GM12873 (cell line): ENCODE data around the gene NPC1.

Experiments
- TF ChIP-seq, protein P1 (sequence below): IDR thresholded peaks from 2 replicates; pipeline ENCODE4 v1.5.1; 2012; ENCODE audit warnings: low read depth, mild to moderate bottlenecking, moderate library complexity, low read length, control low read depth; ENCODE audit not compliant: insufficient read depth; ENCODE audit errors: missing control alignments

The NPC1 gene

DNA sequence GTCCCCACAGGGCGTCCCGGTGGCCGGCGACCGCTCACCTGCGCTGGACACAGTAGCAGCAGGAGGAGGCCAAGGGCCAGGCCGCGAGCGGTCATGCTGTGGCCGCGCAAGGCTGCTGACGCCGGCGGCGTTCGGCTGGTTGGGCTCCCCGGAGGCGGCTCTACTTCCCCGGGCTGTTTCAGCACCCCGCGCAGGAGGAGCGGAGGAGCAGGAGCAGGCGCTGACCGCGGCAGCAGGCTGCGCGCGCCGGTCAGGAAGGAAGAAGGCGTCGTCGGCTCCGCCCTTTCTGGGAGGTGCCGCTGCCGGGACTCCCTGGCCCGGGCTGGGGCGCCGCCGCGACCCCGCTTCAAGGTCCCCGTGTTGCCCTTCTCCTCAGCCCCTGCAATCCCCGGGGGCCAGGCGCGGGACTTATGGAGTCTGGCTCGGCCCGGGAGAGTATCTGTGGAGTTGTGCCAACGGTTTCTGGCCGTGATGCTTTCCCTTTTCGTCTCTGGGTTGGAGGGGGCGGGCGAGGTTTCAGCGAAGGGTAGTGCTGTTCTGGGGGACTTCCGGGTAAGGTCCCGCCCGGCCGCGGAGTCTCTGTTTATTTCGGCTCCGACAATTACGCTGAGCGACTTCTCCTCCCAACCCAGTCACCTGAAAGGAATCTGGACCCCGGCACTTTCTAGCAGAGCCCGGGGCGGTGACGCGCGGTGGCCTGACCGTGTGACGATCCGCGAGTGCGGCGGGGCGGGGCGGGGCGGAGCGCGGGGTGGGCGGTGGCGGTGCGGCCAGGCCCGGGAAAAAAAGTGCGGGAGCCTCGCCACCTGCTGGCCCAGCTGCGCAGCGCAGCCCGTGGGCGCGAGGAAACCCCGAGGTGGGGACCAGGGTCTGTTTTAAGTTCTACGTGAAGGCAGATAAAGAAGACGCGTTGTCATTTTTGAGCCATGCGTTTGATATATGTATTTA, at the start of gene NPC1:
TSS of gene NPC1 (minus strand) at position 258 of the 948 bp plus-strand sequence. CDS start at position 95, 163 bp downstream.
- TF ChIP-seq, protein P1, sequence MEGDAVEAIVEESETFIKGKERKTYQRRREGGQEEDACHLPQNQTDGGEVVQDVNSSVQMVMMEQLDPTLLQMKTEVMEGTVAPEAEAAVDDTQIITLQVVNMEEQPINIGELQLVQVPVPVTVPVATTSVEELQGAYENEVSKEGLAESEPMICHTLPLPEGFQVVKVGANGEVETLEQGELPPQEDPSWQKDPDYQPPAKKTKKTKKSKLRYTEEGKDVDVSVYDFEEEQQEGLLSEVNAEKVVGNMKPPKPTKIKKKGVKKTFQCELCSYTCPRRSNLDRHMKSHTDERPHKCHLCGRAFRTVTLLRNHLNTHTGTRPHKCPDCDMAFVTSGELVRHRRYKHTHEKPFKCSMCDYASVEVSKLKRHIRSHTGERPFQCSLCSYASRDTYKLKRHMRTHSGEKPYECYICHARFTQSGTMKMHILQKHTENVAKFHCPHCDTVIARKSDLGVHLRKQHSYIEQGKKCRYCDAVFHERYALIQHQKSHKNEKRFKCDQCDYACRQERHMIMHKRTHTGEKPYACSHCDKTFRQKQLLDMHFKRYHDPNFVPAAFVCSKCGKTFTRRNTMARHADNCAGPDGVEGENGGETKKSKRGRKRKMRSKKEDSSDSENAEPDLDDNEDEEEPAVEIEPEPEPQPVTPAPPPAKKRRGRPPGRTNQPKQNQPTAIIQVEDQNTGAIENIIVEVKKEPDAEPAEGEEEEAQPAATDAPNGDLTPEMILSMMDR: peak; percentile 88

DNA sequence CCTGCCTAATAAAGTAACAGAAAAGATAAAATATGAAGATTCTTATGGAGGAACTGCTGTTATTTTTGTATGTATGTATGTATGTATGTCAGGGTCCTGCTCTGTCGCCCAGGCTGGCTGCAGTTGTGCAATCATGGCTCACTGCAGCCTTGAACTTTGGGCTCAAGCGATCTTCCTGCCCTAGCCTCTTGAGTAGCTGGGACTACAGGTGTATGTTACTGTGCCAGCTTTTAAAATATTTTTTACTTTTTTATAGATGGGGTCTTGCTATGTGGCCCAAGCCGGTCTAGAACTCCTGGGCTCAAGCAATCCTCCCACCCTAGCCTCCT, 49.7 kb upstream of the NPC1 start:
- TF ChIP-seq, protein P1: no peak

DNA sequence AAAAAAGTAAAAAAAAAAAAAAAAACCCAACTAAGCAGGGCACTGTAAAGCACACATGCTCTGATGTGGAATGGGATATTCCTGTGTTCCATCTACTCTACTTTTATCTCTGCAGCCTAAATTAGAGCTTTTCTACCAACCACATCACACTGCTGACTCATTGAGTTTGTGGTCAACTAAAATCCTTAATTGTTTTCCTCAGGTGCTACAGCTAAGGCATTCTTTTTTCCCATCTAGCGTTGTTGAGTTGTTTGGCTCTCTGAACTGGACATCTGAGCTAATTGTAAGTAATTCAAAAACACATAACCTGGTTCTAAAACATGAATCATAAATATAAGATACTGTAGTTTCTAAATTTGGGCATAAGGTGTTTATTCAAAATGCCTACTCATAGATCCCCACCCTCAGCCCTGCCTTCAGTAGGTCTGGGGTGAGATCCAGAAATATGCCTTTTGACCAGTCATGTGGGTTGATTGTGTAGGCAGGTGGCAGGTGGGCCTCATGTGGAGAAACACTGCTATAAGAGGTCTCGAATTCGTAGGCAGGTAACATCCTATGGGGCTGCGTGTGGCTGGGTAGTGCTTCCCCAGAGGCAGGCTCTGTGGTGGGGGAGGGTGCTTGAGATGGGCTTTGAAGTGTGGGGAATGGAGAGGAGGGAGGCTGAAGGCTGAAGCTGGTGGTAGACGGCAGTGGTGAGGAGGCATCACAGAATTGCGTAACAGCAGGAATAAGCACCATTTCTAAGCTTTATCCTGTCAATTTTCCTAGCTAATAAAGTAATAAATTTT, 49.2 kb upstream of the NPC1 start:
- TF ChIP-seq, protein P1: no peak

DNA sequence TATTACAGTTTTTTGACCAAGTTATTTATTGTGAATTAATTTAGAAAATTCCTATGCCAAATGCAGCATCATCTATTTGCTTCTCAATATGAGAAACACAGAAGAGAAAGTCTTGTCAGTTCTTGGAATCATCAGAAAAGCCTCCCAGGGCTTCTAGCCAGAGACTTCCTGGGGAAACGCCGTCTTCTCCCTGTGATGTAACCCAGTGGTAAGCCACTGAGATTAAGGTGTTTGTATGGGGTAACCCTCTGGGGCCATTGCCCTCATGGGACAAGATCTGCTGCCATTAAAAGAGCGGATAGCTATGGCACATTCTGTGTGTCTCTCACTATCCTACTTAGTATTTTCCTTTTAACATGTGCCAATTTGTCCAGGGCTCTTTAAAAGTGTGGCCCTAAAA, 48.4 kb upstream of the NPC1 start:
- TF ChIP-seq, protein P1: no peak

DNA sequence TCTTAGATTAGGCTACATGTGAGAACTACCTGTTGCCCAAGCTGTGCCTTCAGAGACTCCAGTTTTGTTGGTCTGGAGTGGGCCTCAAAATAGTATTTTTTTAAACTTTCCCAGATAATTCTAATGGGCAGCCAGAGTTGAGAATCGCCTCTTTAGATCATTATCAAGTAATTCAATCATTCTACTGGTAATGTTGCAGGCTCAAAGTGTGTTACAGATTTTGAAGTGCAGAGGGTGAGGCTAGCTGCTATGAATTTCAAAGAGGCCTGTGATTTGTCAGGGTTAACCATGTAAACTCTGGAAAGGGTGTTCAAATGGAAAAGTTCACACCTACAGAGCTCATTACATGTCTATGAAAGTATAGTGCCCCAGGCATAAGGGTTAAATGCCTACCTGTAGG, 46.3 kb upstream of the NPC1 start:
- TF ChIP-seq, protein P1: no peak

DNA sequence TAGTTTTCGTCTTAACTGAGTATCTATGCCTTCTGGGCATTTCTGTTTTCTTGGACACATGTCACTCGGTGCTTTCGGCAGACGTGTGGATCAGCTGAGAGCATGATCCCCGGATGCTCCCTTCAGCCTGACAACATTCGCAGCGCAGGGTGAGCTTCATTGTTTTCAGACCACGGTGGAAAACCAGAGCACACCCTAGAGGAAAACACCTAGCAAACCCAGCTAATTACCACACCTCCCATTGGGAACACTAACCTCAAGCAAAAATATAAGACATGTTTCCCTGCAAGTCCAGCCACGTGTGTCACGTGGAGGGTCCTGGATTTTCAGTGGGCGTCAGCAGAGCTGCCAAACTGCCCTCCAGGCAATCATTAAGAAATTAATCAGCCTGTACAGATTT, 45.4 kb upstream of the NPC1 start:
- TF ChIP-seq, protein P1: no peak

DNA sequence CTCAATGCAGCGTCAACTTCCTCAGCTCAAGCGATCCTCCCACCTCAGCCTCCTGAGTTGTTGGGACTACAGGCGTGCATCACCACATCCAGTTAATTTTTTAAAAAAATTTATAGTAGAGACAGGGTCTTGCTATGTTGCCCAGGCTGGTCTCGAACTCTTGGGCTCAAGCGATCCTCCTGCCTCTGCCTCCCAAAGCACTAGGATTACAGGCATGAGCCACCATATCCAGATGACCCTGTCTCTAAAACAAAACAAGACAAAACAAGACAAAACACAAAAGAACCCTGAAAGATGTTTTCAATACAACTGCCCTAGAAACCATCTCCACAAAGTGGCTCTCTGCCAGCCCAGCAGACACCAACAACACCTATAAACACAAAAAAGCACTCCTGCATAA, 45.0 kb upstream of the NPC1 start:
- TF ChIP-seq, protein P1: no peak
